ENCODE measurements around the gene SLC22A23.
A peak's percentile ranks its signal among the peaks of the same experiment; 100 is the strongest.

SLC22A23 gene

DNA sequence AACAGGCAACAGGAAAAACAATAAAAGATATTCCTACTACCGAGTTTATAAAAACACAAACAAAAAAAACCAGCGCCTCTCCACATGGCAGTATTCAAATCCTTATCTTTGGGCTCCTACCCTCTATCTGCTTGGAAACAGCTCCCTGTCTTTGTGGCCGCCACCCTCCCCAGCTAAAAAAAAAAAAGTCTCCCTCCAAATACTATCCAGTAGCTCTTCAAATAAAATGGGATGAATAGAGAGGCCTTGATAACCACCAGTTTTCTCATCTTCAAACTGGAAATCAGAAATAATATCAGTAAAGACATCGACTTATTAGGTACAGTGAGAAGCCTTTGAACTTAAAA lies 101.9 kb downstream of the SLC22A23 start:
- no peak for FAIRE-seq
- no peak for DNase-seq (ENCODE audit: low spot score)

DNA sequence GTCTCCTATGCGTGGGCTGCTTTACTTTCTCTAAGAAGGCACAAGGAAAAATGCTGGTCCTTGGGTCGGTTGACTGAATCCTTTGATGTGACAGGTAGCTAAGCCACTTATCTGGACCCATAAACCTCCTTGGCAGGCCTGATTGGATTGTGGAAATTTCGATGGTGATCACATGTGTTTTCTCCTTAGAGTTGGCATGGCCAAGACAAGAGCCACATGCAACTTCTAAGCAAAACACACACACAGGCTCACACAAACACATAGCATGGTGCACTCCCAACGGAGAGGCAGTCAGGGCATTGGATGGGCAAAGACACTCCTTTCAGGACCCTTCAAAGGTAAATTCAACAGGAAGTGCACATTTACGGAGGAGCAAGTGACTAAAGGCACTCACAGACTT lies 102.9 kb downstream of the SLC22A23 start:
- FAIRE-seq (no peak), DNase-seq (ENCODE audit: low spot score) (no peak)

DNA sequence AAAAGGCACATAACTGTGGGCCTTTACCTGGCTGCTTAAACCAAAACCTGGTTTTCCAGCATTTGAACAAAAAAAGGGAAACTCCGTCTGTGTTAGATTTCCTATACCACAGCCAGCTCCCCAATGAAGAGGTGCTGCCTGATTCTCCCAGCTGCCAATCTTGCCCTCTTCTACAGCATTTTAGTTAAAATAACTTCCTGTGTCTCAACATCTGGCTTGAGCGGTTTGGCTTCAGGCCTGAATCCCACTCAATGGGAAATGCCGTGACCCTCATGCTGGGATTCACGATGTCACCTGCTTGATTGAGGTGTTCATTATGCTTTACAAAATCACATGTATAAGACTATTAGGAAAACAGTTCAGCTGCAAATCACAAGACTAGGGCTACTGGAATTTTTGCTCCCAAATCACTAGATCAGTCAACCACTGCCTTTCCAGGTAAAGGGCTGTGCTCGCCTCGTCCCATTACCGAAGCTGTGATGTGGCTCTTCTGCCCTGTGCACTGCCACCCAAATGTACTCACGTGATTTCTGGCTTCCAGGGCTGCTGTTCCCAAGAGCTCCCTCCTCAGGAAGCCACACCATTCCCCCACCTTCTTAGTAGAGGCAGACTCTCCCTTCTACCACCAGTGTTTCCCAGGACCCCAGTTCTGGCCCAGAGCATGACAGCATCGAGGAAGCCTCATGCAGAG lies 103.5 kb downstream of the SLC22A23 start:
- no peak for FAIRE-seq
- DNase-seq (ENCODE audit: low spot score): no peak

DNA sequence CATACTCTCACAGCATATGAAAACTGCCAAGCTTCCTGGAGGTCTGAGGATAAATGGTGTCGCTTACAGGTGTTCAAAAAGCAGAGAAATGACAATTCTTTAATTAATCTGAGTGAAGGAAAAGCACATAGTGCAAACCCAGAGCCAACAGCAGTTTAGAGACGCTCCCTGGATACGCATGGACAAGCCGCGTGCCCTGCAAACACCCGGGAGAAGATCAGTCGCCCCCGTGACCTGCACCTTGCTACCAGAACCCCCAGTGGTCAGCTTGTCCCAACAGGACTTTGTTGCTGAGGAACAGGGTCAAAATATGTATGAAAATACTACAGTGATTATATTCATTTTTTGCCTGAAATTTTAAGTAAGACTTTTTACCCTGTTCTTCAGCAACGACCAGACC lies 104.2 kb downstream of the SLC22A23 start:
- FAIRE-seq: no peak
- no peak for DNase-seq (ENCODE audit: low spot score)

DNA sequence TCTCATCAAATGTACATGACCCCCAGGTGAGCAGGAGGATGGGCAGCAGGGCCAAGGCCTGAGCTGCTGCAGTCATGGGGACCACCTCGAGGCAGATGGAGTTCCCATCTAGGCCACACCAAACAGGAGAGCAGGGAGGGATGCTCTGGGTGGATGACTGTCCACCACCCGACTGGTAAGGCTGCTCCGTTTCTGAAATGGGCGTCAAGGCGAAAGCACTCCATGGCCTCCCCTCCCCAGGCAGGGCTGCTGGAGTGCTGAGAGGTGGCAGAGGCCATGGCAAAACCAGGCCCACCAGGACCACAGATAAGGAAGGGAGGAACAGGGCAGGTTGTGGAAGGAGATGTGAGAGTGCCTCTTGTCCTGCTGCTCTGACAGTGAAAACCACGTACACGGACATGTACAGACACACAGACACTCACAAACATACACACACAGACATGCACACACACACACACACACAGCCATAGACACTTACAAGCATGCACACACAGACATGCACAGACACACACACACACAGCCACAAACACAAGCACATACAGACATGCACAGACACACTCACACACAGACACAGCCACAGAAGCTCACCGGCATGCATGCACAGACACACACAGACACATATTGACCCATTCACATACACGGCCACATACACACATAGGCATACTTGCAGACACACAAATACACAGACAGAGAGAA lies 104.9 kb downstream of the SLC22A23 start:
- DNase-seq (ENCODE audit: low spot score) (no peak), FAIRE-seq (no peak)

DNA sequence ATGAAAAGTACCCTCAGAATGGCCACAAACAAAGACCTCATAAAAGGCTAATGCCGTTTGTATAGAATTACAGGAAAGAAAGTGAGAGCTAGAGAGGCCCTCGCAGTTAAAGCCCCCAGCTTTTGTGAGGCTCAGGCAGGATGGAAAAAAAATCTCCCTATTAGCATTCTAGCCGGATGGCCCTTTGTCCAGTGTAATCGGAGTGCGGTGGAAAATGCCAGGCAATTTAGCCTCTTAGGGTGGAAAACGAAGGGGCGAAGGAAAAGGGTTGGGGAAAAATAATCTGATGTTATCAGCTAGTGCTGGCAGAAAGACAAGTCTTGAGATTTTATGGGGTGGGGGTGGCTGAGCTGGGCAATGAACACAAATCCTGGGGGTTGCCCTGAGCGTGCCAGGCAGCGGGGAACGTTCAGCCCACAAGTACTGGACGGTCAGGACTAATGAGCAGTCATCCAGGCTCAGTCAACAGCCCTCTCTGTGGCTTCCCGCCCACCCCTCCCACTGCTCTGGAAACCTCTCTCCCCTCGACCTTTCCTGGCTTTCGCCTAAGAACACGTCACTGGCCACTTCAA lies 105.7 kb downstream of the SLC22A23 start:
- FAIRE-seq (no peak), DNase-seq (ENCODE audit: low spot score) (peak; percentile 15)

DNA sequence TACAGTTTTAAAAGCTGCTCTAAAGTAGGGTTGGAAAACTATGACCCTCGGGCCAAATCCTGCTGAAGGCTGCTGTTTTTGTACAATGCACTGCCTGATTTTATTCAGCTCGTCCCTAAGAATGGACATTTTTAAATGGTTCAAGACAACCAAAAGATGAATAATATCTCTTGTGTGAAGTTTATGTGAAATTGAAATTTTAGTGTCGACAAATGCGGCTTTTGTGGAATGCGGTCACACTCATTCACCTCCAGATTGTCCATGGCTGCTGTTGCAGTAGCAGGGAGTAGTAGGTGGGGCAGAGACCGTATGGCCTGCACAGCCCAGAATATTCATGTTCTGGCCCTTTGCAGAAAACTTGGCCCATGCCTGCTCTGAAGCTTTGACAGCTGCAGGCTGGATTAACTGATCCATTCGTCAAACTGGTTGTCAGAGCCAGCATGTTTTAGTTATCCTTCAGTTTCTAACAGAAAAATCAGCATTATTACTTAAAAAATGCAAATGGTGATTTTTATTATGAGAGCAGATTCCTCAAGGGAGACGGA lies 106.5 kb downstream of the SLC22A23 start:
- DNase-seq (ENCODE audit: low spot score): no peak
- no peak for FAIRE-seq

DNA sequence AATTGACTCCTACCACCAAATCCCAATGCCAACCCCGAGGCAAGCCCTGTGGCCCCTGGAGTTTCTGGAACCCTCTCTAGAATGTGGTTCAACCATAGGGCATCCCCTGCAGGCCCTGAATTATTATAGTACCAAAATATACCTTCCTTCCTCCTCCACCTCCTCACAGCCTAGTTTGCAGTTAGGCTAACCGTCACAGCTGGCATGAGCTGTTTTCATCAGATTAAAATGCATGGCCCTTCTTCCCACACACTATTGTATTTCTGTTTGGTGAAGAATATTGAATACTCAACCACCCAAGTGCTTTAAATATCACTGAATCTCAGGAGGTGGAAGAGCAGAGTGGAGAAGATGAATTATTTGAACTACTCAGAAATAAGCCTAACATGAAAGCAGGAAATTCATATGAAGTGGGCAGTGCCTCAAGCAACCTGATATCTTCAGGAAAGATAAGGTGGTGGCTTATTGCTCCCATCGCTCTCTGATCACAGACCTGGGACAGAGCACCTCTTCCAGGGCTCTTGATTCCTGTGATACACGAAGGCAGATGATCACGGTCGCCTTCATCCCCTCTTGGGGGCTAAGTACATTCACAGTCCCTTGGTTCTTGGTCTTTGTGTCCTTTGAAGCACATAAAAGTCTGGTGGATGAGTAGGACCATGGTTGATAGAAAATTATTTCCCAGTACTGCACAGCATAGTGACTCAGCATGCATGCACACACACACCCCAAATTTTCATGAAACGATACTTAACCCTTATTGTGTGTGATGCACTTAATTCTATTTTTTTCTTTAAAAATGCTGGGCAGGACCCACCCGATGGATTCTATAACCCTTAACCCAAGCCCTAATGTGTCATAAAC lies 107.2 kb downstream of the SLC22A23 start:
- no peak for DNase-seq (ENCODE audit: low spot score)
- no peak for FAIRE-seq

DNA sequence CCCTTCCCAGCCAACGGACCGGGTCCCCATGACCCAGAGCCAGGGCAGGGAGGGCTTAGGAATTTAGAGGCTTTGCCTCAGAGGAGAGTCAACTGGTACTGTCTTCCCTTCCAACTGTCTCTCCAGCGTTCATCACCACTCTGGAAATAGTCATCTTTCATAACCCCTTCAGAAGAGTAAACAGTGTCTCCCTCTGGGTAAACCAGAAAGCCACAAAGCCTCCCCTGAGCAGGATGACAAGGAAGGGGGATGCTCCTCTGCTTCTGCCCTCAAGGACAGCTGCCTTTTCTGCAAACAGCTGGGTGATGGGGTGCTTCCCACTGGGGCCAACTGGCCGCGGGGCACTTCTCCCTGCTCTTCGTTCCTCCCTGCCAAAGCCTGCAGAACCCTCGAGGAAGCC lies 108.0 kb downstream of the SLC22A23 start:
- FAIRE-seq (no peak), DNase-seq (ENCODE audit: low spot score) (no peak)

DNA sequence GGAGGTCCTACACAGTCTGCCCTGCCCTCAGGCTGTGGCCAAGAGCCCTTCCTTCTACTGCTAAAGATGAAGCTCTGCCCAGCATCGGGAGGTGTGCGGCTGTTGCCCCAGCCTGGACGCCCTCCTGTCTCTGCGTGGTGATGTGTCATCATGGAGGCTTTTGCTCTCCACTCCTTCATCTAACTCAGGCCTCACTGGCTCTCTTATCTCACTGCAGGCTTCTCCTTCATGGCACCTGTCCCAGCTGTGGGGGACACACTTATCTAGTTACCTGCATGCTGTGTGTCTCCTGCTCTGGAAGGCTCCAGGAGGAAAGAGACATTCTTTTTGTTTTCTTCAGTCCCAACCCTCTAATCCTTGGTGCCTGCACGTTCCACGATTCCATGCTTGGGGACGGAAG lies 109.0 kb downstream of the SLC22A23 start:
- FAIRE-seq: no peak
- no peak for DNase-seq (ENCODE audit: low spot score)

DNA sequence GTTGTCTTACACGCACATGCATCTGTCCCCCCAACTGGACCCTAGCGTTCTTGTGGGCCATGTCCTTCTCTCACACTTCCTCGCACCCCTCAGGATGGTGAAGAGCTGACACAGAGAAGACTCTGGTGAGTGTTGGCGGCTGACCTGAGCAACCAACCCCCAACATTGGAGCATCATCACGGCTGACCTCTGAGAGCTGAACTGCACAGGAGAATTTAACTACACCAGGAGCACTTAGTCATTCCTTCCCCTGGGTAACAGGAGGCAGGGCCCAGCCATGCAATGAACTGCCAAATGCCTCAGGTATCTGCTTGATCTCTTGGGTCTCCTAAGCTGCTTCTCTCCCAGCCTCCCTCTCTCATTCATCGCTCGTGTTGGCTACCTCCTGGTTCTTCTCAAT lies 109.6 kb downstream of the SLC22A23 start:
- FAIRE-seq: no peak
- no peak for DNase-seq (ENCODE audit: low spot score)

DNA sequence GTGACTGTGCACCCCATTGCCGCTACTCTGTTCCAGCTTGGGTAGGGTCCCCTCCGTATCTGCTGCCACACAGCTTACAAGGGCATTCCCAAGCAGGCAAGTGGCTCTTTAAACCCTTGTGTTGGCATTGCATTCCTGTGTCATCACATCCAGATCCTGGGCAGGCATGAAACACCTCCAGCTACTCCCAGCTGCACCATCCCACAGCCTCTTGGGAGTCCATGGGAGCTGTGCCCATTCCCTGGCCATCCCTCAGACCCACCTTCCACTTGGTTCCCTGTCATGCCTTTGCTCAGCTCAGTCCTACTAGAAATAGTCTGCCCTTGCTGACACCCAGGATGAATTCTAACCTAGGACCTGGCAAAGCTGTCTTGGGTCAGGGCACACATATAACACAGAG lies 110.4 kb downstream of the SLC22A23 start:
- DNase-seq (ENCODE audit: low spot score): no peak
- no peak for FAIRE-seq

DNA sequence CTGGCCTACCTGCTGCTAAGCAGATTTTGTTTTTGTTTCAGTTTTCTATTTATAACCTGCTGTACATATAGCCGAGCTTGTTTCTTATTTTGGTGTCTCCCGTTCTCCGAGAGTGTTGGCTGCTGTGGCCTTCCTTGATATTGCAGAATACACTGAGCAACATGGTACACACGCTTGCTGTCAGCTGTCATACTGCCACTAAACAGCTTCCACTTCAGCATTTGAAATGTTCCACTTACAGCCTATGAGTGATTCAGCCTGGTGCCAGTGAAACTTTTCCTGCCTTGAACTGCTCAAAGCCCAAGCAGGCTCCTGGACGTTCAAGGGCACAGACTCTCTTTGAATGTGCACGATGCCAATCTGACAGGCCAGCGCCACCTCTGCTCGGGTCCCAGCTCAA lies 111.0 kb downstream of the SLC22A23 start:
- FAIRE-seq (no peak), DNase-seq (ENCODE audit: low spot score) (no peak)

DNA sequence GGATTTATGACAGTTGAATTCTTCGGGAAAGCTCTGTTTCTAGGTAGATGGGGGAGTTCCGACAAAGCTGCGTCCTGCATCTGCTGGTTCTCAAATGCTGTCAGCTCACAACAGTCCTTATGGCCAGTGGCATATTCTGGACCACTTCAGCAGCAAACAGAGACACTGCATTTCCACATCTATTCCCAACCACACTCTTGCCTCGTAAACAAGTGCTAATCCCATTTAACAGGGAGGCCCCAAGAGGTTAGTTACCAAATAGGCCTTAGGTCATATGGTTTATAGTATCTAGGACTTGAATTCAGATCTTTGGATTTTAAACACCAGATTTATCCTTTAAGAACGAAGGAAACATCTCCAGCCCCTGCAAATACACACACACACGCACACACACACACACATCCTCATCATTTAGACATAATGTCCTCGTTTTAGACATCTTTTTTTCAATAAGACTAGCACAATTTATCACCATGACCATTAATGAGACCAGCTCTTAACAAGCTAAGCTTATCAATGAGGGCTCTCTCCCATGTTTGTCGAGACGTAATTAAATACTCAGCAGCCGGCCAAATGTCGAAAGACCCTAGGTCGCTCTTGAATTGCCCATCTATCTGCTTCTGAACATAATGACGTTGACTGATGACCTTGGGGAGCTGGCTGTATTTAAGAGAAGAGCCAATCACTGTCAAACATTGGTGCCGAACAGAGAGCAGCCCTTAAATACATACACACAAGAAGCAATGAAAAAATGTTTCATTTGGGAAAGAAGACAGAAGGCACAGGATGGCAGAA lies 113.6 kb downstream of the SLC22A23 start:
- DNase-seq (ENCODE audit: low spot score) (no peak), FAIRE-seq (no peak)

DNA sequence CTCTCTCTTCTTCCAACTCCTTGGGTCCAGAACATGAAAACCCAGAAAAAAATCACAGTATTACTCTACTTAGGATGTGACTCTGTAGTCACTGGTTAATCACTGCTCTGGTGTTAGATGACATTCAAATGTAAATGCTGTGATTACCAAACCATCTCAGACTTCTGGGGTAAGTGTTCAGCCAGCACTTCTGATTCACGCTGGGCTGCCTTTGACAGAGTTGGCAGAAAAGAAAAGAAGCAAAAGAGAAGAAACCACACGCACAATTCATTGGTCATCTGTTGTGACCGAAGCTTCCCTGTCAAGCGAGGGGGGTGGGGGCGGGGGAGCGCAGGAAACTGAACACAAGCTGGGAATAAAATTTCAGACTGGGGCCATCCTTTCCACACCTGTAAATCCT lies 115.4 kb downstream of the SLC22A23 start:
- FAIRE-seq (no peak), DNase-seq (ENCODE audit: low spot score) (no peak)

DNA sequence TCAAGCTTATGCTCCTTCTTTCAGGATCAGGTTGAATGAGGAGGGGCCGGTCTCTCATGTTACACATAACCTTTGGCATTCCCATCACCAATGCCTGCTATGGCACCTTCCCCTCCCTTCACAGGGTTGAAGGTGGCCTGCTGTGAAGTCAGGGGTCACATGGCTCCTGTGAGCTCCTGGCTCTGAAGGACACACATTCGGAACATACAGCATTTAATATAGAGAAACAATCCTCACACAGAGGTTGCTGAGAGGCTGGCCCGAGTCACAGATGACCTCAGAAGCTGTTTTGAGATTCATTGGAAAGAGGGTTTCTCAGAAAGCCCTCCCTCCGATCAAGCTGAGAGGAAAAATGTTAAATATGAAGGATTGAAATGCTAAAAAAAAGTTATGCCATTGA lies 116.0 kb downstream of the SLC22A23 start:
- DNase-seq (ENCODE audit: low spot score) (no peak), FAIRE-seq (no peak)

DNA sequence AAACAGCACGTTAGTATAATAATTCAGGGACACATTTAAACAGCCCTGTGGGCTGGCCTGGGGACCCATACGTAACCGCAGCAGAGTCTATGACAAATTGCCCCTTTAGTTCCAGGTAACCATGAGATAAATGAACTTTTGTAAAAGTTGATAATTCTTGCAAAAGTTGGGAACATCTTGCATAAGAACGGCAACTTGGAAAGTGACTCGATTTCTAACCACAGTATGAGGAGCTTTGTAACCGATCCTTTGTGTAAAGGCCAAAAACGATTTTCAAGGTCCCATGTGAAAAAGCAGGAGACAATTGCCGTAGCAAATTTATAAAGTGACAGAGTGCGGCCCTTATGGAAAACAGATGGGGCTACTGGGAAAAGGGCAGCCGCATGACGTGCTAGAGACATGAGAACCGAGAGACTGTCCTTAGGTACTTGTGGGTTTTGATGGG lies 116.5 kb downstream of the SLC22A23 start:
- no peak for DNase-seq (ENCODE audit: low spot score)
- FAIRE-seq: no peak

DNA sequence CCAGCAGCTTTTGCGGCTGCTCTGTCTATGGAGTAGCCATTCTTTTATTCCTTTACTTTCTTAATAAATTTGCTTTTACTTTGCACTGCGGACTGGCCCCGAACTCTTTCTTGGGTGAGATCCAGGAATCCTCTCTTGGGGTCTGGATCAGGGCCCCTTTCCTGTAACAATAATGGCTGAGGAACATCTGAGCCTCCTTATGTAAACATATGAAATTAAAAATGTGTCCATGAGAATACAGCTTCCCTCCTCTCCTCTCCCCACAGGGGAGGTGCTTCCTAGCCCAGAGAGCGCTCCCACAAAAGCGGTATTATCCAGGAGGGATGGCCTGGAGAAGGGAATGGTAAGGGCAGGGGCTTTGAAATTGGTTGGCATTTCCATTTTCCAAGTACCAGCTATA lies 117.0 kb downstream of the SLC22A23 start:
- FAIRE-seq (no peak), DNase-seq (ENCODE audit: low spot score) (no peak)

DNA sequence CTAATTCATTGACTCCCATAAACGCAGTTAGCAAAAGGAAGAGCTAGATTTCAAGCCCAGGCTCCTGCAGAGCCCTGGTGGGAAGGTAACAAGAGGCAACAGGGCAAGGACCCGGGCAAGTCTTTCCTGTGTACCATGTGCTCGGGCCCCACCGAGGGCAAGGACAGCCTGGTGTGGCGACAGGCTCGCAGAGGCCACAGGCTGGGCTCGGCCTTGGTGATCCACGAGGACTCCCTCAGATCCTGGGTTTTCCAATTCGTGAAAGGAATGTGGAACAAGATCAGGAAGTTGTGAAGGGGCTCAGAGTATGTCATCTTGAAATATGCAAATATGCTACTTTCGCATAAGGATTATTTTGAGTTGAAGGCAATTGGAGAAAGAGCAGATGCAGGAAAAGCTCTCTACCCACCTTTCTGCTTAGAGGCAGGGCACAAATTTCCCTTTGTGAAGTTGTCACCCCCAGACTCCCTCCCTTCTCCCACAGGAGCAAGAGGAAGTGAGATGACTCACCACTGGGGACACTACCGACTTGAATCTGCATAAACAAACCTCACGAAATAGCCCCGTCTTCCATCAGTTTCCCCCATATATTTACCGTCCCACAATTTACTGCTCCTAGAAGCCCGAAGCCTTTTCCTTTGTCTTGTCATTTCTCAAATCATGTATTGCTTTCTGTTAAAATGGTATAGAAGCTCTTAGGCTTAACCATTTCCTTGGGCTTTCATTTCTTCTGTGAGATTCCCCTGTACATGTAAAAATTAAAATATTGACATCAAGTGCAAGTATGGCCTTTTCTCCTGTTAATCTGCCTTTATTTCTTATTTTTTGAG lies 119.1 kb downstream of the SLC22A23 start:
- peak; percentile 74 for DNase-seq (ENCODE audit: low spot score)
- FAIRE-seq: no peak
